Neural cell (in vitro differentiated cells): ENCODE data around the gene SMIM44. TPM values are rescaled to one million over a fixed set of nuclear protein-coding genes. Genes with fewer than 3 reads are reported as not detected.

Source experiments
- H2AFZ ChIP-seq: fragments of 200-600, 300-800 bp; sonication (generic), shearing (Covaris generic); 2 replicates; pipeline ENCODE4 v1.6.0; 2014; ENCODE audit warnings: low read depth, mild to moderate bottlenecking, antibody characterized with exemption, low read length, moderate library complexity
- H3F3A ChIP-seq: fragments of 200-600 bp; shearing (Covaris generic); 2 replicates; pipeline ENCODE4 v1.6.1; 2016; ENCODE audit warnings: mild to moderate bottlenecking, moderate library complexity, mixed read lengths, antibody characterized with exemption, low read length; ENCODE audit not compliant: insufficient read depth, poor library complexity, severe bottlenecking
- H3K27ac ChIP-seq: fragments of 200-600, 300-800 bp; sonication (generic), shearing (Covaris generic); 2 replicates; pipeline ENCODE4 v1.5.1; 2014; ENCODE audit warnings: mild to moderate bottlenecking, low read length, moderate library complexity
- H3K27me3 ChIP-seq: fragments of 300-800, 200-600 bp; sonication (generic), shearing (Covaris generic); 2 replicates; pipeline ENCODE4 v1.6.0; 2014; ENCODE audit warnings: mild to moderate bottlenecking, low read depth, low read length, moderate library complexity; ENCODE audit not compliant: insufficient read depth
- H3K36me3 ChIP-seq: fragments of 300-800, 200-600 bp; sonication (generic), shearing (Covaris generic); 2 replicates; pipeline ENCODE4 v1.5.1; 2014; ENCODE audit warnings: mild to moderate bottlenecking, antibody characterized with exemption, low read length, moderate library complexity; ENCODE audit not compliant: insufficient read depth
- H3K4me2 ChIP-seq: fragments of 300-800, 200-600 bp; sonication (generic), shearing (Covaris generic); 2 replicates; pipeline ENCODE4 v1.6.0; 2014; ENCODE audit warnings: mild to moderate bottlenecking, low read length
- H3K4me3 ChIP-seq: fragments of 300-800, 200-600 bp; sonication (generic), shearing (Covaris generic); 2 replicates; pipeline ENCODE4 v1.5.1; 2014; ENCODE audit warnings: mild to moderate bottlenecking, low read length, moderate library complexity
- H3K79me2 ChIP-seq: fragments of 200-600 bp; shearing (Covaris generic); replicated peaks from 2 replicates; pipeline ENCODE4 v1.6.0; 2014; ENCODE audit warnings: mild to moderate bottlenecking, low read length, moderate library complexity; ENCODE audit not compliant: insufficient read depth
- H3K9ac ChIP-seq: fragments of 300-800, 200-600 bp; sonication (generic), shearing (Covaris generic); 2 replicates; pipeline ENCODE4 v1.6.1; 2016; ENCODE audit warnings: mild to moderate bottlenecking, low read length, mixed read lengths
- H3K9me2 ChIP-seq: fragments of 200-600 bp; shearing (Covaris generic); 2 replicates; pipeline ENCODE4 v1.6.1; 2016; ENCODE audit warnings: mild to moderate bottlenecking, low read length, mixed read lengths; ENCODE audit not compliant: insufficient read depth
- H3K9me3 ChIP-seq: fragments of 200-600, 300-800 bp; sonication (generic), shearing (Covaris generic); 2 replicates; pipeline ENCODE4 v1.6.1; 2016; ENCODE audit warnings: mild to moderate bottlenecking, mixed run types, low read length, moderate library complexity, mixed read lengths
- H4K20me1 ChIP-seq: fragments of 200-600 bp; shearing (Covaris generic); 2 replicates; pipeline ENCODE4 v1.6.1; 2016; ENCODE audit warnings: mild to moderate bottlenecking, mixed run types; ENCODE audit not compliant: insufficient read depth
- CTCF ChIP-seq: fragments of 450-650 bp; IDR thresholded peaks from 2 replicates; pipeline ENCODE4 v1.5.1; 2014; ENCODE audit warnings: antibody characterized with exemption, mild to moderate bottlenecking, moderate library complexity; ENCODE audit not compliant: poor library complexity, severe bottlenecking
- EP300 ChIP-seq: fragments of 450-650 bp; conservative IDR thresholded peaks from 2 replicates; pipeline ENCODE4 v1.6.1; 2014; ENCODE audit warnings: antibody characterized with exemption, mild to moderate bottlenecking, moderate library complexity; ENCODE audit not compliant: poor library complexity, severe bottlenecking
- EZH2 ChIP-seq: fragments of 200-600, 300-800 bp; shearing (Covaris generic), sonication (generic); IDR thresholded peaks from 2 replicates; pipeline ENCODE4 v1.6.1; 2014; ENCODE audit warnings: antibody characterized with exemption, low read length, borderline replicate concordance, mild to moderate bottlenecking; ENCODE audit not compliant: insufficient read depth, poor library complexity, severe bottlenecking
- MXI1 ChIP-seq: fragments of 450-650 bp; conservative IDR thresholded peaks from 2 replicates; pipeline ENCODE4 v1.6.1; 2014; ENCODE audit warnings: antibody characterized with exemption, mild to moderate bottlenecking; ENCODE audit not compliant: poor library complexity, severe bottlenecking
- POLR2AphosphoS5 ChIP-seq: IDR thresholded peaks from 2 replicates; pipeline ENCODE4 v1.6.1; 2012
- RAD21 ChIP-seq: fragments of 450-650 bp; conservative IDR thresholded peaks from 2 replicates; pipeline ENCODE4 v1.6.1; 2014; ENCODE audit warnings: antibody characterized with exemption, mild to moderate bottlenecking, moderate library complexity
- SMC3 ChIP-seq: fragments of 450-650 bp; conservative IDR thresholded peaks from 2 replicates; pipeline ENCODE4 v1.6.1; 2014; ENCODE audit warnings: antibody characterized with exemption, mild to moderate bottlenecking, moderate library complexity; ENCODE audit not compliant: poor library complexity
- TAF1 ChIP-seq: IDR thresholded peaks from 2 replicates; pipeline ENCODE4 v1.6.1; 2012; ENCODE audit warnings: low read depth
- polyA plus RNA-seq: library from polyadenylated mRNA; depleted of rRNA; stranded (reverse); fragments of >200 nt; gene quantifications from 2 replicates; pipeline ENCODE4 v1.2.3, GENCODE V29; 2014
- TF ChIP-seq, protein P1 (sequence below): IDR thresholded peaks from 2 replicates; pipeline ENCODE4 v1.6.1; 2012; ENCODE audit warnings: borderline replicate concordance

SMIM44 gene
- polyA plus RNA-seq, 1 donor from 2014 or later: not detected

GRCh38 chr19:3467437-3468198 lies 15.6 kb downstream of the SMIM44 start:
- H3K79me2 ChIP-seq: no peaks in the 10 kb centered on the region
- H3K27ac ChIP-seq: no peak overlapping the region
- H4K20me1 ChIP-seq: no peaks in the 10 kb centered on the region
- no peaks in the 10 kb centered on the region for H3K9me3 ChIP-seq
- peaks cover 41% of the 10 kb centered on the region for H3K27me3 ChIP-seq
- H3K9me2 ChIP-seq: no peaks in the 10 kb centered on the region
- no peak overlapping the region for H3K4me3 ChIP-seq
- H3K36me3 ChIP-seq: no peaks in the 10 kb centered on the region
- no peak overlapping the region for H3K4me2 ChIP-seq
- TF ChIP-seq SMC3: no peak
- no peak for TF ChIP-seq RAD21
- TF ChIP-seq EZH2: no peak
- TF ChIP-seq EP300: no peak
- no peak for TF ChIP-seq CTCF
- TF ChIP-seq, protein P1, sequence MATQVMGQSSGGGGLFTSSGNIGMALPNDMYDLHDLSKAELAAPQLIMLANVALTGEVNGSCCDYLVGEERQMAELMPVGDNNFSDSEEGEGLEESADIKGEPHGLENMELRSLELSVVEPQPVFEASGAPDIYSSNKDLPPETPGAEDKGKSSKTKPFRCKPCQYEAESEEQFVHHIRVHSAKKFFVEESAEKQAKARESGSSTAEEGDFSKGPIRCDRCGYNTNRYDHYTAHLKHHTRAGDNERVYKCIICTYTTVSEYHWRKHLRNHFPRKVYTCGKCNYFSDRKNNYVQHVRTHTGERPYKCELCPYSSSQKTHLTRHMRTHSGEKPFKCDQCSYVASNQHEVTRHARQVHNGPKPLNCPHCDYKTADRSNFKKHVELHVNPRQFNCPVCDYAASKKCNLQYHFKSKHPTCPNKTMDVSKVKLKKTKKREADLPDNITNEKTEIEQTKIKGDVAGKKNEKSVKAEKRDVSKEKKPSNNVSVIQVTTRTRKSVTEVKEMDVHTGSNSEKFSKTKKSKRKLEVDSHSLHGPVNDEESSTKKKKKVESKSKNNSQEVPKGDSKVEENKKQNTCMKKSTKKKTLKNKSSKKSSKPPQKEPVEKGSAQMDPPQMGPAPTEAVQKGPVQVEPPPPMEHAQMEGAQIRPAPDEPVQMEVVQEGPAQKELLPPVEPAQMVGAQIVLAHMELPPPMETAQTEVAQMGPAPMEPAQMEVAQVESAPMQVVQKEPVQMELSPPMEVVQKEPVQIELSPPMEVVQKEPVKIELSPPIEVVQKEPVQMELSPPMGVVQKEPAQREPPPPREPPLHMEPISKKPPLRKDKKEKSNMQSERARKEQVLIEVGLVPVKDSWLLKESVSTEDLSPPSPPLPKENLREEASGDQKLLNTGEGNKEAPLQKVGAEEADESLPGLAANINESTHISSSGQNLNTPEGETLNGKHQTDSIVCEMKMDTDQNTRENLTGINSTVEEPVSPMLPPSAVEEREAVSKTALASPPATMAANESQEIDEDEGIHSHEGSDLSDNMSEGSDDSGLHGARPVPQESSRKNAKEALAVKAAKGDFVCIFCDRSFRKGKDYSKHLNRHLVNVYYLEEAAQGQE: no peak
- no peak for TF ChIP-seq TAF1
- TF ChIP-seq MXI1: no peak
- TF ChIP-seq POLR2AphosphoS5: no peak
- H3F3A ChIP-seq: no peaks in the 10 kb centered on the region
- H3K9ac ChIP-seq: no peak overlapping the region
- H2AFZ ChIP-seq: no peak overlapping the region

DNA sequence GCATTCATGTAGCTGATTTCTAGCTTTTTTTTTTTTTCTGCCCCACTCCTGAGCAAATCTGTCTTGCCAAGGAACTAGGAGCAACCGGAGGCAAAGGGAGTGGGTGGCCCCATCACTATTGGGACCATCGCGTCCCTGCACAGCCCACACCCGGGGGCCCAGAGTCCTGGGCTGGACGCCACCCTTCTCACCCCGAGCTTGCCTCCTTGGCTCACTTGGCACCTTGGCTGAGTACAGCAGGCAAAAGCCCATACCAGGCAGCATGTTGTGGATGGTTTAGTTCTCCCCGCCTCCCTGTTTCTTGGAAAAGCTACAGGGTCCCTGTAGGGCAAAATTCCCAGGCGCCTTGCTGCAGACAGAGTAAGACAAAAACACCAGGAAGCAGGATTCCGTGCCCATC lies 16.6 kb downstream of the SMIM44 start:
- no peak overlapping the region for H3K9ac ChIP-seq
- peaks cover 45% of the 10 kb centered on the region for H3K27me3 ChIP-seq
- no peaks in the 10 kb centered on the region for H3K9me2 ChIP-seq
- no peak for TF ChIP-seq MXI1
- TF ChIP-seq, protein P1: no peak
- no peak for TF ChIP-seq TAF1
- TF ChIP-seq POLR2AphosphoS5: no peak
- no peak for TF ChIP-seq CTCF
- TF ChIP-seq RAD21: no peak
- no peaks in the 10 kb centered on the region for H3K36me3 ChIP-seq
- no peak overlapping the region for H3K27ac ChIP-seq
- H3K4me2 ChIP-seq: no peak overlapping the region
- no peaks in the 10 kb centered on the region for H3K79me2 ChIP-seq
- no peaks in the 10 kb centered on the region for H4K20me1 ChIP-seq
- no peak overlapping the region for H3K4me3 ChIP-seq
- H3K9me3 ChIP-seq: no peaks in the 10 kb centered on the region
- H3F3A ChIP-seq: no peaks in the 10 kb centered on the region
- no peak overlapping the region for H2AFZ ChIP-seq
